ENCODE measurements around the gene B3GALT5. TPM values are rescaled to one million over a fixed set of nuclear protein-coding genes. Genes with fewer than 3 reads are reported as not detected.
"Not testable (repeated sequence)": the region's sequence is repeated elsewhere in the genome, so short reads cannot be mapped to it uniquely, and the experiment has no call there.

The B3GALT5 gene
- polyA plus RNA-seq, 1 donor (not counting 4 experiments of a cell fraction or from before 2014, with no cell fraction given) = not detected

DNA sequence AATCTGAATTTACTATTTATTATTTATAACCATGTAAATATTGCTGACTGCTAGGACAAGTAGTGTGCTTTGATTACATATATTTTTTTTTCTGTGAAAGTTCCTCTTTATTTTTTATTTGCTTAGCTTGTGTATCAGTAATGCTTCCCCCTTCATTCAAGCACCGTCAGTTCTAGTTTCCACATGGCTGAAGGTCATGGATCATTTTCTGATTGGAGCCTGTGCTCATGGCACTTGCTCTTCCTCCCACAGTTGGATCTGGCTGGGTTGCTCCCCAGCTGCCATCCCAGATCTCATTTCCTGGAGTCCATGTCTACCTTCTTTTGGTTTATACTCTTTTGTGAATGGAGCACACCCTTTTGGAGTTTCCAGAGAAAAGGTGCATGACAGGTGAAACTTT is 75.3 kb downstream of the B3GALT5 start:
- H2AFZ ChIP-seq (ENCODE audit: control insufficient read depth, low read length) = no peak overlapping the region
- H3K27me3 ChIP-seq (ENCODE audit: control insufficient read depth, extremely low read depth, insufficient read depth, low read length) = no peaks in the 10 kb centered on the region
- H4K20me1 ChIP-seq (ENCODE audit: control insufficient read depth, extremely low read depth, insufficient read depth, low read length) = no peaks in the 10 kb centered on the region
- no peak overlapping the region for H3K4me3 ChIP-seq (ENCODE audit: control insufficient read depth in 2 of 3, extremely low read depth in 1 of 3, insufficient read depth in 2 of 3, low read depth in 1 of 3, low read length in 3 of 3)
- FAIRE-seq = no peak
- TF ChIP-seq, protein P1, sequence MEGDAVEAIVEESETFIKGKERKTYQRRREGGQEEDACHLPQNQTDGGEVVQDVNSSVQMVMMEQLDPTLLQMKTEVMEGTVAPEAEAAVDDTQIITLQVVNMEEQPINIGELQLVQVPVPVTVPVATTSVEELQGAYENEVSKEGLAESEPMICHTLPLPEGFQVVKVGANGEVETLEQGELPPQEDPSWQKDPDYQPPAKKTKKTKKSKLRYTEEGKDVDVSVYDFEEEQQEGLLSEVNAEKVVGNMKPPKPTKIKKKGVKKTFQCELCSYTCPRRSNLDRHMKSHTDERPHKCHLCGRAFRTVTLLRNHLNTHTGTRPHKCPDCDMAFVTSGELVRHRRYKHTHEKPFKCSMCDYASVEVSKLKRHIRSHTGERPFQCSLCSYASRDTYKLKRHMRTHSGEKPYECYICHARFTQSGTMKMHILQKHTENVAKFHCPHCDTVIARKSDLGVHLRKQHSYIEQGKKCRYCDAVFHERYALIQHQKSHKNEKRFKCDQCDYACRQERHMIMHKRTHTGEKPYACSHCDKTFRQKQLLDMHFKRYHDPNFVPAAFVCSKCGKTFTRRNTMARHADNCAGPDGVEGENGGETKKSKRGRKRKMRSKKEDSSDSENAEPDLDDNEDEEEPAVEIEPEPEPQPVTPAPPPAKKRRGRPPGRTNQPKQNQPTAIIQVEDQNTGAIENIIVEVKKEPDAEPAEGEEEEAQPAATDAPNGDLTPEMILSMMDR (optimal IDR thresholded peaks at IDR 0.05 in 1 of 3, IDR thresholded peaks at IDR 0.05 in 1 of 3, conservative IDR thresholded peaks at IDR 0.05 in 1 of 3; ENCODE audit: extremely low read depth in 1 of 3, insufficient read depth in 2 of 3, low read length in 3 of 3) = no peak
- TF ChIP-seq EZH2 (IDR thresholded peaks at IDR 0.05; ENCODE audit: low read length) = no peak
- no peaks in the 10 kb centered on the region for H3K9me3 ChIP-seq (ENCODE audit: control insufficient read depth, low read depth, low read length)
- no peaks in the 10 kb centered on the region for H3K36me3 ChIP-seq (ENCODE audit: control insufficient read depth in 2 of 2, extremely low read depth in 1 of 2, insufficient read depth in 2 of 2, low read length in 2 of 2)
- H3K4me1 ChIP-seq (ENCODE audit: control insufficient read depth, extremely low read depth, insufficient read depth, low read length) = no peaks in the 10 kb centered on the region
- H3K27ac ChIP-seq (ENCODE audit: control insufficient read depth, insufficient read depth, low read length) = no peak overlapping the region
- no peaks in the 10 kb centered on the region for H3K9me1 ChIP-seq (ENCODE audit: control insufficient read depth, extremely low read depth, insufficient read depth, low read length)
- H3K79me2 ChIP-seq (ENCODE audit: control insufficient read depth, insufficient read depth, low read length) = no peaks in the 10 kb centered on the region
- no peak overlapping the region for H3K4me2 ChIP-seq (ENCODE audit: control insufficient read depth, extremely low read depth, insufficient read depth, low read depth, low read length)
- H3K9ac ChIP-seq (ENCODE audit: control insufficient read depth, extremely low read depth, insufficient read depth, low read length) = no peak overlapping the region
- DNase-seq (ENCODE audit: low read depth, low spot score) = no peak
- dilution Hi-C loops (cut with MboI; ENCODE audit: extremely low pct_ligation_motif_present, low sequenced_read_pairs) = no loop called here

DNA sequence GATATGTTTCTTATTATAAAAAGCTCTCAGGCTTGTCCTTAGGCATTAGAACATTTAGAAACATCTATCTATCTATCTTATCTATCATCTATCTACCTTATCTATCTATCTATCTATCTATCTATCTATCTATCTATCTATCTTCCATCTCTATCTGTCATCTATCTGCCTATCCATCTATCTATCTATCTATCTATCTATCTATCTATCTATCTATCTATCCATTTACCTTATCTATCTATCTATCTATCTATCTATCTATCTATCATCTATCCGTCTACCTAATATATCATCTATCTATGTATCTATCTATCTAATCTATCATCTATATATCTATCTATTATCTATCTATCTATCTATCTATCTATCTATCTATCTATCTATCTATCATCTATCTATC is 77.1 kb downstream of the B3GALT5 start:
- H3K4me3 ChIP-seq (ENCODE audit: control insufficient read depth in 2 of 3, extremely low read depth in 1 of 3, insufficient read depth in 2 of 3, low read depth in 1 of 3, low read length in 3 of 3); H3K4me1 ChIP-seq (ENCODE audit: control insufficient read depth, extremely low read depth, insufficient read depth, low read length); H3K4me2 ChIP-seq (ENCODE audit: control insufficient read depth, extremely low read depth, insufficient read depth, low read depth, low read length); H3K9me3 ChIP-seq (ENCODE audit: control insufficient read depth, low read depth, low read length); dilution Hi-C loops (cut with MboI; ENCODE audit: extremely low pct_ligation_motif_present, low sequenced_read_pairs); H3K9ac ChIP-seq (ENCODE audit: control insufficient read depth, extremely low read depth, insufficient read depth, low read length); H3K36me3 ChIP-seq (ENCODE audit: control insufficient read depth in 2 of 2, extremely low read depth in 1 of 2, insufficient read depth in 2 of 2, low read length in 2 of 2); H4K20me1 ChIP-seq (ENCODE audit: control insufficient read depth, extremely low read depth, insufficient read depth, low read length); DNase-seq (ENCODE audit: low read depth, low spot score); H3K9me1 ChIP-seq (ENCODE audit: control insufficient read depth, extremely low read depth, insufficient read depth, low read length); H3K27me3 ChIP-seq (ENCODE audit: control insufficient read depth, extremely low read depth, insufficient read depth, low read length); H3K79me2 ChIP-seq (ENCODE audit: control insufficient read depth, insufficient read depth, low read length); H2AFZ ChIP-seq (ENCODE audit: control insufficient read depth, low read length); FAIRE-seq; H3K27ac ChIP-seq (ENCODE audit: control insufficient read depth, insufficient read depth, low read length): not testable (repeated sequence)

DNA sequence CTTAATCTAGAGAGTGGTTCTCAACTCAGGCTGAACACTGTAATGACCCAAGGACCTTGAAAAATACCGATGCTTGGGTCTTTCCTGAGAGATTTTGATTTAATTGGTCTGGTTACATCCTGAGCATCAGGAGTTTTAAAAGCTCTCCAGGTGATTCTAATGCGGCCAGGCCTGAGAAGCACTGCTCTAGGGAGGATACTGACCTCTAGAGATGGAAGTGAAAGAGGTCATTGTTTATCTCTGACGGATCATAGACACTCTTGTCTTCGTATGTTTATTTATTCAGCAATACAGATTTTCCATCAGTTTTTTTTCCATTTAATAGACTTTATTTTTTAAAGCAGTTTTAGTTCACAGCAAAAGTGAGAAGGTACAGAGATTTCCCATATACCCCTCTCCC is 77.7 kb downstream of the B3GALT5 start:
- TF ChIP-seq, protein P1 (optimal IDR thresholded peaks at IDR 0.05 in 1 of 3, IDR thresholded peaks at IDR 0.05 in 1 of 3, conservative IDR thresholded peaks at IDR 0.05 in 1 of 3; ENCODE audit: extremely low read depth in 1 of 3, insufficient read depth in 2 of 3, low read length in 3 of 3) = no peak
- TF ChIP-seq EZH2 (IDR thresholded peaks at IDR 0.05; ENCODE audit: low read length) = no peak
- Histone ChIP-seq H3K27me3 (ENCODE audit: control insufficient read depth, extremely low read depth, insufficient read depth, low read length) (no peaks in the 10 kb centered on the region), H3K79me2 (ENCODE audit: control insufficient read depth, insufficient read depth, low read length) (no peaks in the 10 kb centered on the region), H3K9ac (ENCODE audit: control insufficient read depth, extremely low read depth, insufficient read depth, low read length) (no peak overlapping the region), H3K9me1 (ENCODE audit: control insufficient read depth, extremely low read depth, insufficient read depth, low read length) (no peaks in the 10 kb centered on the region), H3K9me3 (ENCODE audit: control insufficient read depth, low read depth, low read length) (no peaks in the 10 kb centered on the region), H3K36me3 (ENCODE audit: control insufficient read depth in 2 of 2, extremely low read depth in 1 of 2, insufficient read depth in 2 of 2, low read length in 2 of 2) (no peaks in the 10 kb centered on the region), H2AFZ (ENCODE audit: control insufficient read depth, low read length) (no peak overlapping the region), H3K4me3 (ENCODE audit: control insufficient read depth in 2 of 3, extremely low read depth in 1 of 3, insufficient read depth in 2 of 3, low read depth in 1 of 3, low read length in 3 of 3) (no peak overlapping the region), H3K27ac (ENCODE audit: control insufficient read depth, insufficient read depth, low read length) (no peak overlapping the region), H3K4me2 (ENCODE audit: control insufficient read depth, extremely low read depth, insufficient read depth, low read depth, low read length) (no peak overlapping the region), H3K4me1 (ENCODE audit: control insufficient read depth, extremely low read depth, insufficient read depth, low read length) (no peaks in the 10 kb centered on the region), H4K20me1 (ENCODE audit: control insufficient read depth, extremely low read depth, insufficient read depth, low read length) (no peaks in the 10 kb centered on the region)
- dilution Hi-C loops (cut with MboI; ENCODE audit: extremely low pct_ligation_motif_present, low sequenced_read_pairs) = no loop called here
- no peak for DNase-seq (ENCODE audit: low read depth, low spot score)
- no peak for FAIRE-seq
